GM21786 (cell line): ENCODE measurements around the gene MPZL3.

Source experiments
- ATAC-seq: cut with Tn5 transposase; IDR thresholded peaks from one replicate; pipeline ENCODE4 v1.9.1; 2021; ENCODE audit not compliant: unreplicated experiment

The MPZL3 gene

GRCh38 chr11:118251858-118252652 is at the start of gene MPZL3:
TSS of gene MPZL3 (minus strand) at chr11:118252365. CDS start at chr11:118252294, 71 bp downstream.
- ATAC-seq = no peak

DNA sequence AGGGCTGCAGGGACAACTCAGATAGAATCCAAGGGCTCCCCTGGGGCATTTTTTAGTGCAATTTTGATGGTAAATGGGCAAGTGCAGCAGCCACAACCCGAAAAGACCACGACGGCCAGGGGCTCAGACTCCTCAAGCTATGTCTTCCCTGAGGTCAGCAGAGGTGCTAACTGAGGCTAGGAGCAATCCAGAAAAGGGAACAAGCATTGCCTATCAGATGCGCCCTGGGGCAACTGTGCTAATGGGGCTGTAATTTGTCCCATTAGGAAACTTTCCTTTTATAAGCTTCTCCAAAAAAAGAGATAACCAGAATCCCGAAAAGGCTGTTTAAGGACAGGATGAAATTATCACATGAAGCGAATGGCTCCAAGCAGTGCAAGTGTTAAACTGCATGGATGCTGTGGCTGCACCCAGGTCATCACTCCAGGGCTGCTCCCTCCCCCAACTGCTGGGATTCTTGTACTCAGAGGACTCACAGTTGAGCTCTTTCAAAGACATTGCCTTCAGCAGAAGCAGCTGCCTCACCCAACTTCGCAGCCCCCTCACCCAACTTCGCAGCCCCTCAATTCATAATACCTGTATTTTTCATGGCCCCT is 49.5 kb upstream of the MPZL3 start:
- ATAC-seq = no peak

- ATAC-seq = no peak
Observed at GRCh38 chr11:118295815-118296454, 43.8 kb upstream of the MPZL3 start.

- no peak for ATAC-seq
Observed at GRCh38 chr11:118295199-118295598, 43.0 kb upstream of the MPZL3 start.

- ATAC-seq = no peak
Observed at GRCh38 chr11:118294053-118294452, 41.9 kb upstream of the MPZL3 start.

DNA sequence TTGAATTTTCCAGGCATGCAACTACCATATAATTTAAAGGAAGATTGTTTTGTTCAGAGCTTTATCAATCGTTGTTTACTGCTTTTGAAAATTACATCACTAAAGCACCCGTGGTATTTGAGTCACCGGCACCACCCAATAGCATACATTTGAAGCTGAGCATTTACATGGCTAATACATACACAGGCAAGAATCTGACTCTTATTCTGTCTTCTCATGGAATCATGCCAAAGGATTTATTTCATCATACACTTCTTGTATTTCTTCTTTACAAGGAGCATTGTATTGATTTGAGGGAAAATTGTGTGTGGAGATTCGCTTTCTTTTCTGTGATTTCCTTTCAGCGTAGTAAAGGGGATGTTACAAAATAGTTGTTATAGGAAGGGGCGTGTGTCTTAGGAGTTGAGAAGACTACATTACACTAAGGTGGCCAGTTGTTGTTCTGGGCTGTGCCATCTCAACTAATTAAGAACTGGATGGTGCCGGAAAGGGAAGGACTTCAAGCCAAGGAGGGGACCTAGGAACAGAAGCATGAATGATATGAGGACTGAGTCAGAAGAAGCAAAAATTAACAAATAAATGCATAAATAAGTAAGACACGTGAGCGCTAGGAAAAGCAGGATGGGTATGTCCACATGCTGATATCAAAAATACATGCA is 39.4 kb upstream of the MPZL3 start:
- no peak for ATAC-seq

DNA sequence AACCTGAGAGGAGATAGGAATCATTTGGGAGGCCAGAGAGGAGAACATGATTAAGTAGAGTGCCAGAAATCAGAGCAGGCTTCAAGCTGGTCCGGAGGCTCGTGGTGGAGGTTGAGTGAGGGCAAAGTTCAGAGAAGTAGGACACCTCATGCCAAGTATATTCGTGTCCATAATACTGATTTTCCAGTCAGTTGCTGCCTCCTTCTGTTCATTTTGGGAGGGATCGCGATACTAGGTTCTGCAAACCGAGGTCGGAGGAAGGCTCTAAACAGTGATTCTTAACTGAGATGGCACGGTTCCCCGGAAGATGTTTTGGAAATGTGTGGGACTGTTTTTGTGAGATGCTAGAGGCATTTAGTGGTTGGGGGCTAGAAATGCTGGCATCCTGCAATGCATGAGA is 38.8 kb upstream of the MPZL3 start:
- ATAC-seq = no peak

GRCh38 chr11:118289401-118289800 is 37.2 kb upstream of the MPZL3 start:
- ATAC-seq = no peak

- ATAC-seq = no peak
Observed at GRCh38 chr11:118287006-118287405, 34.8 kb upstream of the MPZL3 start.

DNA sequence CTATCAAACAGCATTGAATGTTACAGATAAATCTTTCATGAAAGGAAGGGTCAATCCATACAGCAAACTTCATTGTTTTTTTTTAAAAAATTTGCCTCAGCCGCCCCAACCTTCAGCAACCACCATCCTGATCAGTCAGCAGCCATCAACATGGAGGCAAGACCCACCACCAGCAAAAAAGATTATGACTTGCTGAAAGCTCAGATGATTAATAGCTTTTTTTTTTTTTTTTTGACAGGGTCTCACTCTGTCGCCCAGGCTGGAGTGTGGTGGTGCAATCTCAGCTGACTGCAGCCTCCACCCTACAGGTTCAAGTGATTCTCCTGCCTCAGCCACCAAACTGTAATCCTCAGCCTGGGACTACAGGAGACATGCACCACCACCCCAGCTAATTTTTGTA is 34.4 kb upstream of the MPZL3 start:
- no peak for ATAC-seq

DNA sequence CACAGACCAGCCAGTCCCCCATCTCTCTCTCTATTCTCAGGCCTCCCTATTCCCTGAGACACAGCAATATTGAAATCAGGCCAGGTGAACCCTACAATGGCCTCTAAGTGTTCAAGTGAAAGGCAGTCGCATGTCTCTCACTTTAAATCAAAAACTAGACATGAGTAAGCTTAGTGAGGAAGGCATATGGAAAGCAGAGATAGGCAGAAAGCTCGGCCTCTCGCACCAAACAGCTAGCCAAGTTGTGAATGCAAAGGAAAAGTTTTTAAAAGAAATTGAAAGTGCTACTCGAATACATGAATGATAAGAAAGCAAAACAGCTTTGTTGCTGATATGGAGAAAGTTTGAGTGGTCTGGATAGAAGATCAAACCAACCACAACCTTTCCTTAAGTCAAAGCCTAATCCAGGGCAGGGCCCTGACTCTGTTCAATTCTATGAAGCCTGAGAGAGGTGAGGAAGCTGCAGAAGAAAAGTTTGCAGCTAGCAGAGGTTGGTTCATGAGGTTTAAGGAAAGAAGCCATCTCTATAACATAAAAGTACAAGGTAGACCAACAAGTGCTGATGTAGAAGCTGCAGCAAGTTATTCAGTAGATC is 31.7 kb upstream of the MPZL3 start:
- ATAC-seq = no peak

- ATAC-seq = no peak
Observed at GRCh38 chr11:118283037-118283636, 31.0 kb upstream of the MPZL3 start.

GRCh38 chr11:118282606-118283005 is 30.4 kb upstream of the MPZL3 start:
- no peak for ATAC-seq

- ATAC-seq = no peak
Observed at GRCh38 chr11:118281284-118281683, 29.1 kb upstream of the MPZL3 start.

GRCh38 chr11:118277312-118277711 is 25.1 kb upstream of the MPZL3 start:
- ATAC-seq = no peak

GRCh38 chr11:118276422-118276821 is 24.3 kb upstream of the MPZL3 start:
- ATAC-seq = no peak

DNA sequence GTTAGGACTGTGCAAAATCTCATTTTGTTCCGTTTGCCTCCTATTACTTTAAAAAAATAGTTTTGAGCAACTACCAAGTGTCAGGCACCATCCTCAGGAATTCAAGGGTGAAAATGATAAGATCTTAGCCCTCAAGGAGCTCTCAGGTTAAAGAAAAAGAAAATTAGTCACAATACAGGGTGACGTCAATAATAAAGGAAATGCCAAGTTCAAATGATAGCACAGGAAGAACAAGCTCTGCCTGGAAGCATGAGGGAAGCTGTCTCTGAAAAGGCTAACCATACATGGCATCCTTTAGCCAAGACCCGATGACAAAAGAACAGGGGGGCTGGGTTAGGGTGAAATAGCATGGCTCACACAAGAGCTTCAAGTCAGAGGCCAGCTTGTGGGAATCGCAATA is 23.0 kb upstream of the MPZL3 start:
- no peak for ATAC-seq

DNA sequence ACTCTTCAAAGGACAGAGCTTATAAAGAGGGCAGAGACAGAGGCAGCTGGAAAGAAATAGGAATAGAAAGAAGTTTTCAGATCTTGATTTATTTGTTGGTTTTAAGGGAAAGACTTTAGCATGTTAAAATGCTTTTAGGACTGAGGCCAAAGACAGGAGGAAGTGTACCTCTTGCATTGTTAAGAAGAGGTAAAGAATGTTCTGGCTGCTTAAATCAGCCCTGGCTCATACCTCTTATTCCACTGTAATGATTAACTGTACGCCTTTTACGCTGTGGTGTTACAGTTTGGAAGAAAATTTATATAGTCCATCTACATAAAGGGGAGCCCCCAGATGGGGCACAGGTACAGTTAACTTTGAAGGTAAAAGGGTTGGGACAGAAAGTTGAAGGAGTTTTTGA is 22.0 kb upstream of the MPZL3 start:
- ATAC-seq = no peak

GRCh38 chr11:118272001-118272400 is 19.8 kb upstream of the MPZL3 start:
- ATAC-seq = no peak

DNA sequence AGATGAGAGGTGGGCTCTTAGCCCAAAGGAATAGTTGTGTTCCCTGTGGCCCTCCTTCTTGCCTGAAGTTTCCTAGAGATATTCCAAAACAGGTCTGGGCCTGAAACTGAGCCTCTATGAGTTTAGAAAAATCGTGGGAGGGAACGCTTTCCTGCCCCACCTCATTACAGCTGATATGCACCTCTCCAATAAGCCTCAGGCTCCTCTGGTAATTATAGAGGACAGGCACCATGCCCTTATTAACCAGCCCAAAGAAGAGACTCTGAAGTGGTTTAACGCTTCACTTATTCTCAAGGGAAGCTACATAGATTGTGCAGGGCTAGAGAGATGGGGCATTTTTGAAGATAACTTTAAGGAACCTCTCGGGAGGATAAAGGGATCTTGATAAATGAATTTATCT is 15.3 kb upstream of the MPZL3 start:
- no peak for ATAC-seq

DNA sequence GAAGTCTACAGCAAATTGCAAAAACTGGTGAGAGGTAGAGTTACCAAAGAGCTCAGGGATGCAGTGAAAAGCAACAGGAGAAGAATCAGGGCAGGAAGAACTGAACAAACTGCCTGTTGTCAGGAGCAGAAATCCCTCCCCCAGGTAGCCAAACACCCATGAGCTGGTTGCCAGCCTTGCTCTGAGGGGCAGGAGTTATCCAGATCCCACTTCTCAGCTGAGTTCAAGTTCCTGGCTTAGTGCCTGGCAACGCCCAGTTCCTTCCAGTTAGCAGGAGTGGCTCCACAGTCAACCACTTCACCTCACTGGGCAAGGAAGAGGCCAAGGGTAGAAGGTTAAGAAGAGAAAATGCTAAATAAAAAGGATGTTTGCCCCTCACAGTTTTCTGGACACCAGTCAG is 13.8 kb upstream of the MPZL3 start:
- ATAC-seq = no peak
